Measurements from ENCODE around the gene DNAJC17. TPM values are rescaled to one million over a fixed set of nuclear protein-coding genes. Genes with fewer than 3 reads are reported as not detected.

DNAJC17 gene
- total RNA-seq, 1 donor from 2014 or later = 25.8 TPM

DNA sequence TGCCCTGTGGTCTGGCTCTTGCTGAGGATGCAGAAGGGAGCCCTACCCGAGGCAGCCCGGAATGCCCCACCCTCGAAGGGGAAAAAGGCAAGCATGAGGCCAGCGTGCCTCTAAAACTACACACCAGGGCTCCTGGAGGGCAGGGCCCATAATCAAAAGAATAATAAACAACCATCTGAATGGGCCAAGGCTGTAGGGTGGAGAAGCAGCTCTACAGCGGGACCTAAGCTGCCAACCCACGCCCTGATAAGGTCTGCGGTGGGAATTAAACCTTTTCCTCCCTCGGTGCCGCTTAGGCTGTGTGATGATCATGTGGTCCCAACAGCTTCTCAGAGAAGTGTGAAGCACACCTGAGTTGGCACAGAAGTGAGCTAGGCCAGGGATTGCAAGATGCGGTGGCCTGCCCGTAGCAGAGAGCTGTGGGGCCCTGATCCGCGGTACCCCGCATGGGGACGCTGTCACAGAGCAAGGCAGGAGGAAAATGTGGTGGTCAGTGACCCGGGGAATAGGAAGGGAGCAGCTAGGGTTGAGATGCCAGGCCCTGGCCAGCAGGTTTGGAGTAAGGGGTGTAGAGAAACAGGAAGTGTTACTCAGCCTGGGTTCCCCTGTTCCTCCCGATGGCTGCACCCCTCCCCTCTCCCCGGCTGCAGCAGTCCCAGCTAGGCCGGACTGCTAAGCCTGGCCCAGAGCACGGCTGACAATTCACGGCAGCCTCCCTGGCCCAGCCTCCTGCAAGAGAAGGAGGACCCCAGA is 38.6 kb downstream of the DNAJC17 start:
- DNase-seq (ENCODE audit: low spot score) = no peak

DNA sequence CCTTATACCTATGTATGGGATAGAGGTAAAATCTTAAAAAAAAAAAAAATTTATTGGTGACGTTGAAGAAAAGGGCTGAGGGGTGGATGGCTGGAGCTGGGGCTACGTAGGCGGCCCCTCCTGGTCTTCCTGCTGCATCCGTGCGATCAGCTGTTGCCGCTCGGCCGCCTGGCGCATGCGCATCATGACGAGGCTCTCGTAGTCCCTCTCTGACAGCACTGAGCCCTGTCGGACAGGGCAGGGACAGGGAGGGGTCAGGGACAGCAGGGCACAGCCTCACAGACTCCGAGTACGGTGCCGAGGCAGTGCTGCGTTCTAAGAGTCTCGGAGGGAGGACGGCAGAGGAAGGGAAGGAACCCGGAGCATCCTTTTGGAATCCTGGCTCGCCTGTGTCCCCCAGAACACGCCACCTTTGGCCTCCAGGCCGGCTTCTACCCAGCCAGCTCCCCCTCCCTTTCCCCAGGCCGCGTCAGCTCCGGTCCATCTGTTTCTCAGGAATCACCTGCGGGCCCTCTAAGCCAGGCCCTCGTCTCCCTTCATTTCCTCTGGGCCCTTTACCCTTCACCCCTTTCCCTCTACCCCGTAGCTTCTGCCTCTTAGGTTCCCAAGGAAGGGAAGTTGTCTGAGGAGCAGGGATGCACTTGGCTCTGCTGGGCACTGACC is 39.3 kb downstream of the DNAJC17 start:
- DNase-seq (ENCODE audit: low spot score) = no peak

DNA sequence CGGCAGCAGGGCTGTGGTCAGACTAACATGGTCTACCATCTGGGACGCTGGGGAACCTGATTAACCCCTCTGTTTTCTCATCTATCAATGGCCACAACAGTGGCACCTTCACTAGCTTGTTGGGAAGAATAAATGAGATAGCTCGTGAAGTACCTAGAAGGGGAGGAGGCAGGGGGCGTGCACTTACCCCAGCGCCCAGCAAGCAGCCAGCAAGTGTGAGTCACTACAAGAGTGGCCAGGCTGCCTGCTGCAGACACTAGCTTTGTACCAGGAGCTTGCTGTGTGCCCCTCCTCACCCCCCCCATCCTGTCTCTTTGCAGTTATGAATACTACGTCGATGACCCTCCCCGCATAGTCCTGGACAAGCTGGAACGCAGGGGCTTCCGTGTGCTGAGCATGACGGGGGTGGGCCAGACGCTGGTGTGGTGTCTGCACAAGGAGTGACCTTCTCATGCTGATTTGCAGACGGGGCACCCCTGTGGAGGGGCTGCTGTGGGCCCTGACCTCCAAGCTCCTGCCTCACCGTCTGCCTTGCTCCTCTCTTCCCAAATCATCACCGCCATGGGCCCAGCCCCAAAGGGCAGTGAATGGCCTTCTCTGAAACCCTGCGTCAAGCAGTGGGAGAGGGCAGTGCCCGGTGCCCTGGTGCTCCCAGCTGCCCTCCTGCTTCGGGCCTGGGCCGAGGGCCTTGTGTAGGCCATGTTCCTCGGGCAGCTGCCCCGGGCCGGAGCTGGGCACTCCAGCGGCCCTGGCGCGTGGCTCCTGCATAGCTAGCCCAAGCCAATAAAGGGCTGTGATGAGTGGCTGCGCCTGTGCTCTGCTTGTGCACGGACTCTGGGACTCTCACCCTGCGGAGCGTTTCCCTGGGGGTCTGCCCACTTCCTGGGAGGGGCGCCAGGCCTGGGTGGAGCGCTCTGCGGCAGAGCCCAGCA is 40.1 kb downstream of the DNAJC17 start:
- DNase-seq (ENCODE audit: low spot score) = no peak

DNA sequence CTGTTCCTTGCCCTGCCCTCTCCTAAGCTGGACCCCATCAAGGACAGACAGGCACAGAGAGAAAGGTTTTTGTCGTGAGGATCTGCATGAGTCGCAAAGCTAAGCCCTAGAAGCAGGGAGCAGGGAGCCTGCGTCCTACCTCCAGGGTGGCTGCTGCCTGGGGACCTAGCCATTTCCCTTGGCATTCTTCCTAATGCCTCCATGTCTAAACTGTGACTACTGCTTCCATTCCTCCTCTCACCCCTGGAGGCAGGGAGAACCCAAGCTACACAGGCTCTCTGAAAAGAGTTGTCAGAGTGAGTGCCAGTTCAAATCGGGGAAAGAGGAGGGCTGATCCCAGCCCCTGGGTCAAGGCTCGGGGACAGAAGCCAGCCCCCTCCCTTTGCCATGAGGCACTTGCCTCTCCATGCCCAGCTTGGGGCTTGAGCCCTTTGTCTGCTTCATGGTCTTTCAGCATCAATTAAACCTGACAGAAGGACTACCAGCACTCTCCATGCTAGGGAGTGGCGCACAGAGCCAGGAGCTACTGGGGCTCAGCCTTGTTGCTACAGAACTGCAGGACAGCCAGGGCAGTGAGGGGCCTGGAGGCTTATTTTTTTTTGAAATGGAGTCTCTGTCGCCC is 41.0 kb downstream of the DNAJC17 start:
- DNase-seq (ENCODE audit: low spot score) = no peak

DNA sequence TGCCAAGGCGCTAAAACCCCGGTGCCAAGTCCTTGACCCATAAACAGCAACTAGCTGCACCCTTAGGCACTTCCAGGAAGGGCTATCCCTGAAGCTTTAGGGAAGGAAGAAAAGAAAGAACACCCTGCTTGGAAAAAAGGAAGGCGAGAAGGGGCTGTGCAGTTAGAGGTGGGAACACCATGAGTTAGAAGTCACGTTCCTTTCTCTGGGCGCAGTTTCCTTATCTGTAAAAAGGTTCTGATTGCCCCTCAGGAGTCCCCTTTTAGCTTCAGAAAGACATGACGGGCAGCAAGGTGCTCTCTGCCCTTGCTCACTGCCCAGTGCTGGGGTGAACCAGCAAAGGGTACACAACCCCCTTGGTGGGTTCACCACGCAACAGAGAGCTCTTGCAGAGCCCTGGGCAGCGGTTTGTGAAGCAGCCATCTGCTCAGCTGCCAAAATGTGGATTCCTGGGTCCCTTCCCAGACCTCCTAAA is 42.6 kb downstream of the DNAJC17 start:
- DNase-seq (ENCODE audit: low spot score) = no peak

DNA sequence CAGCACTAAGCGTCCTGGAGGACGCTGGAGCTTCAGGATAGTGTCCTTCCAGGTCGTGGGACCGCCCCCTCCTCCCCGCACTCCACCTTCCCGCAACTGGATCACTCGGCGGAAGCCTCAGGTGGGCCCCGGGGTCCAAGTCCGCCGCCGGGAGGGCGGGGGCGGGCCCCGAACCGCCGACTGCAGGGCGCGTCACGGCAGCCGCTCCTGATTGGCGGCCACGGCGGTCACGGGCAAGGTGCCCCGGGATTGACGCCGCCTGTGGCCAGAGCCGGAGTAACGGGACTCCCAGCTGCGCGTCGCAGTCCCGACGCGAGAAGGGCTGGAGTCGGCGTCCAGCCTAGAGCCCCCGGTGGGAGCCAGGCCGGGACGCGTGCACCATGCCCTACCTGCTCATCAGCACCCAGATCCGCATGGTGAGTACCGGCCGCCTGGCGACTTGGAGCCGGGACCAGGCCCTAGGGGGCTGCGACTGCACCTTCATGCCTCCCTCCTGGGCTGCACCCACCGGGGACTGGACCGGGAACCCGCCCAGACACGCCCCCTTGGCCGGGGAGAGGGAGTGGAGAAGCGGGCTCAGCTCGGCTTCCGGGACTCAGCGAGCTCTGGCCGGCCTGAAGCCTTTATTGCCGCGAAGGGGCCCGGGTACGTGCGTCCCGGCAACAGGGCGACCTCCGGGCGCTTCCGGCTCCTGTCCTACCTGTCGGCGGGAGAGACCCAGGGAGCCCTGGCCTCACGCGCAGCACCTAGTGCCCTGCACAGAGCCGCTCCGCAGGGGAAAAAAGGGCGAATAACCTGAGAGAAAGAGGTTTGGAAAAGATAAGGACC is 43.3 kb downstream of the DNAJC17 start, which contains the start of gene GCHFR:
TSS of gene GCHFR (plus strand) at position 268 of the 828 bp plus-strand sequence. CDS start at position 381, 113 bp downstream.
- peak; percentile 94 for DNase-seq (ENCODE audit: low spot score)

DNA sequence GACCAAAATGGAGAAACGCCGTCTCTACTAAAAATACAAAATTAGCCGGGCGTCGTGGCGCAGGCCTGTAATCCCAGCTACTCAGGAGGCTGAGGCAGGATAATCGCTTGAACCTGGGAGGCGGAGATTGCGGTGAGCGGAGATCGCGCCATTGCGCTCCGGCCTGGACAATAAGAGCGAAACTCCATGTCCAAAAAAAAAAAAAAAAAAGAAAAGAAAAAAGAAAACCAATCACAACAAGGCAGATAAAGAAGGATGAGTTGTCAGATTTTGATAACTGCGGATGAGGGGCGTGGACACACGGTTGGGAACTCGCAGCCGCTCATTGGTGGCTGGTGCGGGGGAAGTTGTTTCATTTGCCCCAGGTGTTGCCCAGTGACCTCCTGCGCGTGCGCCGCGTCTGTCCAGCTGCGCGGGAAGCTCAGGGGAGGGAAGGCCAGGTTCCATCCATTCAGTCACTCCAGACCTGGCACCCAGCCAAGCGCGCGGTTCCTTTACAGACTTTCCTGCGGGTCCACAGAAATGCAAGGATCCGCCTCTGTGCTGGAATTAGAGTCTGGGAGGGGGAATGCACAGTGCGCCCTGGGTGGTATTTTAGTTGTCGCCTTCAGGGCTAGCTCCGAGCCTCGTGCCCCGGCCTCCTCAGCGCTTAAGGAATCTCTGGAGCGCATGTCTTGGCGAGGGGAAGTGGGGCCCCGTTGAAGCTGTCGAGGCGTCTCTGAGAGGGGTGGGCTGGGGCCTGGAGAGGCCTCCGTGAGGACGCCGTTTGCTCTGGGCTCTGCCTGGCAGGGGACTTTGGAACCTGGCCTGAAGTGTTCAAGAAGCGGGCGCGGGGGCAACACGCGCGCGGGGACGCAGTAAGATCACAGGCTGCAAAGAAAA is 44.1 kb downstream of the DNAJC17 start:
- DNase-seq (ENCODE audit: low spot score) = peak; percentile 92

DNA sequence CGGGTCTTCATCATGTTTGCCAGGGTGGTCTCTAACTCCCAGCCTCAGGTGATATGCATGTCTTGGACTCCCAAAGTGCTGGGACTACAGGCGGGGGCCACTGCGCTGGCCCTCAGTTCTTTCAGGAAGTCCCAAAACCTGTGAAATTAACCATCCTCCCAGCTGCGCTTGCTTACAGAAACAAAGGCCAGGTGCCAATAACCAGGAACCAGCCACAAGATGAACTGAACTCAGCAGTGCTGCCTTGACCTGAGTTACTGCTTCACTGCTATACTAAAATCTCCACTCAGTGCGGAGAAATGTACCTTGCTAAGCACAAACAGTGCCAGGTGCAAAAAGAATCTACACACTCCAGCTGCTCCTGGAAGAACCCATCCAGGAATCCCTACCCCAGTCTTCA is 47.3 kb downstream of the DNAJC17 start:
- DNase-seq (ENCODE audit: low spot score) = no peak

DNA sequence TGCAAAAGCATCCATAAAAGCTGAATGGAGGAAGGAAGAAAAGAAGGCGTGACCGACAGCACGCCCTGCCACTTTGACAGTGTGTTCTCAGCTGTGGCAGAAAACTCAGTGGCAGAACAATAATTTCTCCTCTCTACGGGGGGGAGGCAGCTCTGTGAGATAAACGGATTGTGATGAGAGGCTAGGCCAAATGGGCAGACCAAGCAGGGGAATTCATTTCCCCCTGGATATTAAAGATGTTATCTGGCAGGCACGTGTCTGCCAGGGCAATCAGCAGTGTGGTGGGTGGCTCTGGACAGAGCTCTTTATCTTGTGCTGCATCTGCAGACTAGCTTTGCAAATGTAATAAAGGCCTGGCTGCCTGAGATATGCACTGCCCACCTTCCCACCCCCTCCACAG is 50.3 kb downstream of the DNAJC17 start:
- no peak for DNase-seq (ENCODE audit: low spot score)

DNA sequence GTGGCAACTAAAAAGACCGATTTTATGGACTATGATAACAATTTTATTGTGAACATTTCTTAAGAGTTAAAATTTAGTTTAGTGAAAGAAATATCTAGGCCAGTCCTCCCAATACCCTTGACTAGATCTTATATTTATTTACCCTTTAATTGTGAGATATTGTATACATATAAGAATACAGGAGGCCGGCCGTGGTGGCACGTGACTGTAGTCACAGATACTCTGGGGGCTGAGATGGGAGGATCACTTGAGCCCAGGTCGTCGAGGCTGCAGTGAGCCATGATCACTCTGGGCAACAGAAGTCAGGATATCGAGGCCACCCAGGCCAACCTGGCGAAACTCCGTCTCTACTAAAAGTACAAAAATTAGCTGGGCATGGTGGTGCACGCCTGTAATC is 51.5 kb downstream of the DNAJC17 start:
- no peak for DNase-seq (ENCODE audit: low spot score)

DNA sequence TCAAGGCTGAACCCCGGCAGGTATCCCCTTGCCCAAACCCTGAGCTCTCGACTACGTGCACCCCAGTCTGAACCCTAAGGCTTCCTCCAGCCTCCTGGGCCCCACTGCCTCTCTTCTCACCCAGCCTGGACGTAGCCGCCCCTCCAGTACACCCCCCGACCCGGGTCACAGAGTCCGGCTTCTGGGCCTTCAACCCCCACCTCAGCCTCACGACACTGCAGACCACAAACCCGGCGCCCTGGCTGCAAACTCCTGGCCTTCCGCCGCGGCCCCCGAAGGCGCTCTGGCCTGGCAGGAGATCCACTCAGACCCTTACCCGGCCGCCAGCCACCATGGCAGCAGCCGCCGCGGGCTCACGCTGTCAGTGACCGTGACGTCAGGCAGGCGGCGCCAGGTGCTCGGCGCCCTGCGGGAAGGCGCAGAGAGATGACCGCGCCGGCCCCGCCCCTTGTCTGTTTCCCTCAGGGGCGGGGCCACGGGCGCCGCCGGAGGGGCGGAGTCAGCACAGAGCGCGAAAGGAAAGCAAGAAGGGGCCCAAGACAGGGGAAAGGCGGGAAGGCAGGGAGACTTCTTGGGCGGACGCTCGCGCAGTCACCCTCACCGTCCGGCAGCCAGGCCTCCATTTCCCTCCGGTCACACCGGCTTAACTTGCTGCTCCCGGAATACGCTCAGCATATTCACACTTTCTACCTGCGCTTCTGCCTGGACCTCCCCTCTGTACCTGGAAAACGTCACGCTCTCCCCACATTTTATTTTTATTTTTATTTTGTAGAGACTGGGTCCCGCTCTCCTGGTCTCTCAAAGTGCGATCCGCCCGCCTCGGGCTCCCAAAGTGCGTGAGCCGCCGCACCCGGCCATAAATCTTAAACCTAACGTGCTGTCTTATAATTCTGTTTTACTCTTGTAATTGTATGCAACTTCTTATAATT is 52.1 kb downstream of the DNAJC17 start, which contains the start of gene RMDN3:
TSS of gene RMDN3 (minus strand) at position 372 of the 929 bp plus-strand sequence. CDS start 471 bp downstream, outside the sequence.
- DNase-seq (ENCODE audit: low spot score) = peak; percentile 98

DNA sequence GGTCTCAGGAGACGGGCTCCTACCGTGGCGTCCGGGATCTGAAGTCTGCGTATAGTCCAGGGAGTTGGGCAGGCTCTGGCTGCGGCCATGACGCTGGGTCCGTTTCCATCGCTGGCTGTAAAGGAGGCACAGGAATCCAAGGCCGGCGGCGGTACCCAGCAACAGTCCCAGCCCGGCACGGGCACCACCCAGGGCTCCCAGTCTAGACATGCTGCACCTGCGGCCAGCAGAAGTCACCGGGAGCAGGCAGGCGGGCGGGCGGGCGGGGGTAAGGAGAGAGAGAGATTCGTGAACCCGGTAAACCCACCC is 52.7 kb downstream of the DNAJC17 start:
- DNase-seq (ENCODE audit: low spot score) = no peak

DNA sequence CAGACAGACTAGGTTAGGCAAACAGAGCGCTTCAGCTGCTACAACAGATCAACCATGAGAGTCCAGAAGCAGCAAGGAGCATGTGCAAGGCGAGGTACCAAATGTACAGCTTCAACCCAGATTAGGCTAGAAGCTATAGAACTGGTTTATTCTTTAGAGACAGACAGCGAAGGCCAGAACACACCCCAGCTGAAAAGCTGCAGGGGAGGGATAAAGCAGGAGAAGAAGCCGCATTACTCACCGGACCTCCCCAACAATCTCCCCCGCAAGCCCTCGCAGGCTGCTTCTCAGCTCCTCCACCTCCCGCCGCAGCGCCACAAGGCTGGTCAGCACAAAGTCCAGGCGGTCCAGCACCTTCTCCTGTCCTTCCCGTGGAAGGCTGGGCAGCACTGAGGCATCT is 55.5 kb downstream of the DNAJC17 start:
- no peak for DNase-seq (ENCODE audit: low spot score)

DNA sequence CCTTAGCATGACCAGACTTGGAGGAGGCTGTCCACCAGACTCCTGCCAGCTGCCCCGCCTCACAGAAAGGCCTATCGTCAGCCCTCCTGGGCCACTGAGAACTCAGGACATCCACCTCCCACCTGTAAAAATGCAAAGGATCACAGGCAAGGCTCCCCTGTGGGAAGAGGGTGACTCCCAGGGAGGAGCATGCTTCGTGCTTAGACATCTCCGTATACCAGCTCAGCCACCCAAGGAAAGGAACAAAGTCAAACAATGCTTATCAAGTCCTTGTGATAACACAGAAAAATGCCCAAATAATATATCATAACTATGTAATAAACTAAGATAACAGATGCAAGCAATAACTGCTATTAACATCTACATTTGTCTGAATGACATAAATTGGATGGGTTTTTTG is 56.4 kb downstream of the DNAJC17 start:
- no peak for DNase-seq (ENCODE audit: low spot score)

DNA sequence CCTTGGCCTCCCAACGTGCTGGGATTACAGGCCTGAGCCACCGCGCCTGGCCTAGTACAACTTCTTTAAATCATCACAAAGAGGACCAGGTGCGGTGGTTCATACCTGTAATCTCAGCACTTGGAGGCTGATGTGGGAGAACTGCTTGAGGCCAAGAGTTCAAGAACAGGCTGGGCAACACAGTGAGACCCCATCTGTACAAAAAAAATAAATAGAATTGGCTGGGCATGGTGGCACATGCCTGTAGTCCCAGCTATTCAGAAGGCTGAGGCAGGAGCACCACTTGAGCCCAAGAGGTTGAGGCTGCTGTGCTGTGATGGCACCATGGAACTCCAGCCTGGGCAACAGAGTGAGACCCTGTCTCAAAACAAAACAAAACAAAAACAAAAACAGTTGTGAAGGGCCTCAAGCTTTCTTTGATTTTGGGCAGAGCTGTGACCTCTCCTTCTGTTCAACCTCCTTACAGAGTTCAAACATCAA is 58.1 kb downstream of the DNAJC17 start:
- no peak for DNase-seq (ENCODE audit: low spot score)

DNA sequence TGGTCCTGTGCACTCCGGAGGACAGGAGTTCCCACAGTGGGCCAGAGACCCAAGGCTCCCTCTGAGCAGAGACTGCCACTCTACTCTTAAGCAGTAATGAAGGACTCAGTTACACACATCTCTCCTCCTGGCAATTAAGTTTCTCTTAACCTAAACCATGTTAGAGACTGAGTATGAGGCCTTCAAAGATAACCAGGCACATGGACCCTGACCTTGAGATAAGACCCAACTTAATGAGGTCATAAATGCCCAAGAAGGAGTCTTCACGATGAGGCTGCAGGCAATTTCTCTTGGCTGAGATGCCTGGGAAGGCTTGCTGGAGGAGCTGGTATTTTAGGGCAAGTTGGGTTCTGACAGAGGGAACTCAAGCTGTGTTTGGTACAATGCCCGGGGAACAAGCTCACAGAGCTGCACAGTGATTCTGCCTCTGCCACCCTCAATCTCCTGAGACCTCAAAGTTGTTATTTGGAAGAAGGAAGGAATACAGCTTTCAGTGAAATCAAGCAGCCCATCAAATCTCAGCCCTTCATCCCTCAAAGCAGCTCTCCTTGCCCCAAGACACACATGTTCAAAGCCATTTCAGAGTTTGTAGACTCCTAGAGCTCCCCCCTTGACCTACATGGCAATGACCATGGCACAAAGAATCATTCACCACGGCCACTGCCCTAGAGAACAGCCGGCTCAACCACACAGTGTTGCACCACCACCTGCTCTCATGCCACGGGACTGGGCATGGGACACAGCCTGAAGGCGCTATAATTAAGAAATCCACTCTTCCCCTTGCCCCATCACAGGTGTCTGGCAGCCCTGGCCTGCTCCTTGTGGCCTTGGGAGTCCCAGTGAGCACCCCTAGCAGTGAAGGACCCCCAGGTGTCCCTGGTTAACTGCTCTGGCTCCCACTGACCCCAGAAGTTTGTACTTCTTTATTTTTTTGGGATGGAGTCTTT is 59.3 kb downstream of the DNAJC17 start:
- DNase-seq (ENCODE audit: low spot score) = peak; percentile 51

DNA sequence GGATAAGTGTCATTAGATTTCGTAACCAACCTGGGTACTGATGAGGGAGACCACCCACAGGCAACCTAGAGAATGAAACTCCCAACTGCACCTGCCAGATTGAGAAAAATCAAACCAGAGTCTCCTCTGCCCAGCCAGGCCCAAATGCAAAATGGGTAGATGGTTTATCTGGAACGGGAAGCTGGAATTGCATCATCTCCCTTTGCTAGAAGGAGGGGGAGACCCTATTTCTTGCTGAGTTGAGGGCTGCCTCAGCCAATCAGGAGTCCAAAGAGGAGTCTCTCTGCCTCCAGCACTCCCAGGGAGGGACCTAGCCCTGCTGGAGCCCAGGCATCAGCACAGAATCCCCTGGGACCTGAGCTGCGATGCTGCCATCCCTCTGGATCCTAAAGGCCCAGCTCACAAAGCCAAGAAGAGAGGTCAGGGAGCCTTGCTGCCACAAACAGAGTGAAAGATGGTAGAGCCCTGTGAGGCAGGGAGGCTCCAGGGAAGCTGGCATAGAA is 60.3 kb downstream of the DNAJC17 start:
- no peak for DNase-seq (ENCODE audit: low spot score)
